B cell (primary cell): Measurements from ENCODE around the gene FERMT3.
A peak's percentile ranks its signal among the peaks of the same experiment; 100 is the strongest.

ENCODE experiments used
- CTCF ChIP-seq: fragments of 200-600 bp; IDR thresholded peaks from one replicate; pipeline ENCODE4 v1.8.0; 2022; ENCODE audit warnings: antibody characterized with exemption, mild to moderate bottlenecking
- EZH2 ChIP-seq: IDR thresholded peaks from 2 replicates; pipeline ENCODE4 v1.6.1; 2012; ENCODE audit warnings: borderline replicate concordance, low read depth, mild to moderate bottlenecking, moderate library complexity, low read length; ENCODE audit not compliant: insufficient read depth, poor library complexity, severe bottlenecking

- TF ChIP-seq CTCF: peak; percentile 37
- TF ChIP-seq EZH2: no peak
Observed at GRCh38 chr11:64269540-64270220, 63.2 kb downstream of the FERMT3 start.
